GM12878 (cell line): ENCODE data around the gene CENPC.

ENCODE experiments used
- CTCF ChIP-seq, 3 experiments: IDR thresholded peaks in 2 of 3; conservative IDR thresholded peaks in 1 of 3; 2 replicates each; pipeline ENCODE4 v1.5.1; 2011; ENCODE audit warnings: low read depth in 3 of 3, low read length in 3 of 3, mild to moderate bottlenecking in 3 of 3, control low read depth in 2 of 3, moderate library complexity in 2 of 3, inconsistent platforms in 1 of 3, mixed read lengths in 1 of 3; ENCODE audit not compliant: control insufficient read depth in 2 of 3, insufficient read depth in 1 of 3; ENCODE audit errors: extremely low read depth in 1 of 3
- EZH2 ChIP-seq: IDR thresholded peaks from 2 replicates; pipeline ENCODE4 v1.6.1; 2012; ENCODE audit warnings: low read depth, mild to moderate bottlenecking, control low read depth, inconsistent platforms, low read length, borderline replicate concordance; ENCODE audit not compliant: control insufficient read depth
- FOXK2 ChIP-seq: fragments of 450-650 bp; IDR thresholded peaks from 2 replicates; pipeline ENCODE4 v1.6.1; 2017; ENCODE audit warnings: mild to moderate bottlenecking, moderate library complexity
- FOXM1 ChIP-seq: IDR thresholded peaks from 2 replicates; pipeline ENCODE4 v1.6.1; 2012; ENCODE audit warnings: low read depth, mild to moderate bottlenecking, inconsistent platforms, low read length, moderate library complexity
- GABPA ChIP-seq: IDR thresholded peaks from 2 replicates; pipeline ENCODE4 v1.6.1; 2014; ENCODE audit warnings: antibody characterized with exemption, low read depth, mild to moderate bottlenecking, inconsistent platforms
- GATAD2B ChIP-seq: fragments of 450-650 bp; conservative IDR thresholded peaks from 2 replicates; pipeline ENCODE4 v1.6.1; 2017; ENCODE audit warnings: low read depth, mild to moderate bottlenecking, moderate library complexity
- MAX ChIP-seq: IDR thresholded peaks from 2 replicates; pipeline ENCODE4 v1.6.1; 2012; ENCODE audit warnings: low read depth, low read length, improper control_type of control experiment
- POLR2AphosphoS5 ChIP-seq: IDR thresholded peaks from 2 replicates; pipeline ENCODE4 v1.6.1; 2011; ENCODE audit warnings: mild to moderate bottlenecking, low read length, inconsistent platforms
- RAD21 ChIP-seq: IDR thresholded peaks from 2 replicates; pipeline ENCODE4 v1.6.1; 2011; ENCODE audit warnings: mild to moderate bottlenecking, low read depth, low read length, moderate library complexity; ENCODE audit not compliant: insufficient read depth
- REST ChIP-seq: IDR thresholded peaks from 2 replicates; pipeline ENCODE4 v1.6.1; 2012; ENCODE audit warnings: mild to moderate bottlenecking, low read depth, low read length
- SMAD1 ChIP-seq: fragments of 450-650 bp; IDR thresholded peaks from 2 replicates; pipeline ENCODE4 v1.6.1; 2018; ENCODE audit warnings: mild to moderate bottlenecking, low read depth; ENCODE audit not compliant: partially characterized antibody
- TAF1 ChIP-seq: IDR thresholded peaks from 2 replicates; pipeline ENCODE4 v1.6.1; 2011; ENCODE audit warnings: mild to moderate bottlenecking, low read depth, low read length, borderline replicate concordance
- TCF12 ChIP-seq: IDR thresholded peaks from 2 replicates; pipeline ENCODE4 v1.6.1; 2011; ENCODE audit warnings: low read depth, mild to moderate bottlenecking, low read length

- TF ChIP-seq MAX (no peak), RAD21 (no peak), TAF1 (no peak), REST (no peak), SMAD1 (no peak), GABPA (no peak), GATAD2B (no peak), TCF12 (no peak), EZH2 (no peak), POLR2AphosphoS5 (no peak), CTCF (IDR thresholded peaks at IDR 0.05 in 2 of 3, conservative IDR thresholded peaks at IDR 0.05 in 1 of 3; ENCODE audit: control insufficient read depth in 2 of 3, extremely low read depth in 1 of 3, insufficient read depth in 1 of 3, low read depth in 3 of 3, low read length in 3 of 3) (no peak), FOXM1 (no peak), FOXK2 (no peak)
These were observed 26.7 kb upstream of the CENPC start for GRCh38 chr4:67571975-67572374.
